Iris pigment epithelial cell (primary cell): ENCODE results near the gene QPRT.
"Not testable (repeated sequence)": the region's sequence is repeated elsewhere in the genome, so short reads cannot be mapped to it uniquely, and the experiment has no call there.

Experiments
- DNase-seq: peaks from one replicate; pipeline ENCODE4 v3.0.0-alpha.2; 2011; ENCODE audit warnings: low read depth

QPRT gene

DNA sequence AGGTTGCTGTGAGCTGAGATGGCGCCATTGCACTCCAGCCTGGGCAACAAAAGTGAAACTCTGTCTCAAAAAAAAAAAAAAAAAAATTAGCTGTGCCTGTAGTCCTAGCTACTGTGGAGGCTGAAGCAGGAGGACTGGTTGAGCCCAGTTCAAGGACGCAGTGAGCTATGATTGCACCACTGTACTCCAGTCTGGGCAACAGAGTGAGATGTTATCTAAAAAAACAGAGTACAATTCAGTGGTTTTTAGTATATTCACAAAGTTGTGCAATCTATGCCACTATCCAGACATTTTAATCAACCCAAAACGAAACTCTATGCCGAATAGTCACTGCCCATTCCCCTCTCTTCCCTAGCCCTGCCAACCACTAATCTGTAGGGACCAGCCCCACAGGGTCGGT is 41.7 kb downstream of the QPRT start:
- peak; percentile 9 for DNase-seq

- peak; percentile 65 for DNase-seq
Measured at GRCh38 chr16:29721167-29721879, 42.3 kb downstream of the QPRT start.

GRCh38 chr16:29726845-29727377 is 47.9 kb downstream of the QPRT start:
- no peak for DNase-seq

DNA sequence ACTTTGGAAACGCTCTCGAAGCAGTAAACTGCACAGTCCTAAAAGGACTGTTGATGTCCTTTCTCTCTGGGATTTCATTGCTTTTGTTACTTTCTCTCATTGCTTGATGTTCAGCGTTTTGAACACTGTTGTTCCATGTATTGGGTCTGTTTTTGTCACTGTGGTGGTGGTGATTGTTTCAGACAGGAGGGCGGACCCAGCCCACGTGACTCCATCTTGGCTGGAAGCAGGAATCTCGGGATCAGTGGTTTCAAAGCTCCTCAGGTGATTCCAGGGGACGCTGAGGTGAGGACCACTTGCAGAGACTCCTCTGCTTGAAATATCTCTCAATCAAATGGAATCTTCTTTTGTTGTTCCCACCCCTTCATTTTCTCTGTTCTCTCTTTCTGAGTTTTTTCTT is 48.5 kb downstream of the QPRT start:
- DNase-seq: no peak

DNA sequence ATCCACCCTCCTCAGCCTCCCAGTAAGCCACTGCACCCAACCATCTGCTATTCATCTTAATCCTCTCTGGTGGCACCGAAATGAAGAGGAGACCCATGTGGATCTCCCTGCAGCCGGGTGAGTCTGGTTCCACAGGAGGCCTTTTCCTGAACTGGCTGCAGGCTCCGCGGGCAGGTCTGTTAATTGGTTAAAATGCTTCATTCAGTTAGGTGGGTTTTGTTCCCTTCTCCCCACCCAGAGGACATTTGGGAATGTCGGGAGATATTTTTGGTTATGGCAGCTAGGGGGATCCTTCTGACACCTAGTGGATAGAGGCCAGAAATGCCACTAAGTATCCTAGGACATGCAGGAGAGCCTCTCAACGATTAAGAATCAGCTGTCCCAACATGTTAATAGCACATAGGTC is 50.1 kb downstream of the QPRT start:
- DNase-seq: peak; percentile 35

DNA sequence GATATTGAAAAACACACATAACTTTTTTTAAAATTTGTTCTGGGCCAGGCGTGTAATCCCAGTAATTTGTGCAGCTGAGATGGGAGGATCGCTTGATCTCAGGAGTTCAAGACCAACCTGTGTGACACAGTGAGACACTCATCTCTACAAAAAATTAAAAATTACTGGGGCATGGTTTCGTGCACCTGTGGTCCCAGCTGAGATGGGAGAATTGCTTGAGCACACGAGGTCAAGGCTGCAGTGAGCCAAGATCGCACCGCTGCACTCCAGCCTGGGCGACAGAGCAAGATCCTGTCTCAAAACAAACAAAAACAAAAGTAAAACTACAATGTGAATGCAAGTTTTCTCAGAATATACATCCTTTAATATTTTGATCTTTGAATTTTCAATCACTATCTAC is 51.7 kb downstream of the QPRT start:
- no peak for DNase-seq

GRCh38 chr16:29731768-29732601 is 53.0 kb downstream of the QPRT start:
- DNase-seq: not testable (repeated sequence)

GRCh38 chr16:29734786-29735185 is 55.8 kb downstream of the QPRT start:
- DNase-seq: no peak

DNA sequence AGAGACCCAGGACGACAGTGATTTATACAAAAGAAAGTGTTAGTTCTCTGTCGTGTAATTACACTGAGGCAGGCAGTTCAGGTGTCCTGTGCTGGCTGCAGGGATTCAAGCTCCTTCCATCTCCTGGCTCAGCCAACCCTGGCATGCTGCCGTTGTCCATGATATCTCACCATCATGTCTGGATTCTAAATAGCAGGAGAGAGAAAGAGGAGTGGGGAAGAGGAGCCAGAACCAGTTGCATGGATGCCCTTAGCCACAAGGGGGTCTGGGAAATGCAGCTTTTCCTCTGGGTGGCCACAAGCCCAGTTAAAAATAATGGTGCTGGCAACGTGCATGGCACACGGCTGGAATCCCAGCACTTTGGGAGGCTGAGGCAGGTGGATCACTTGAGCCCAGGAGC is 57.1 kb downstream of the QPRT start:
- DNase-seq: no peak

GRCh38 chr16:29736764-29737163 is 57.8 kb downstream of the QPRT start:
- DNase-seq: no peak

GRCh38 chr16:29737713-29738112 is 58.7 kb downstream of the QPRT start:
- no peak for DNase-seq

GRCh38 chr16:29738514-29738913 is 59.5 kb downstream of the QPRT start:
- DNase-seq: no peak

DNA sequence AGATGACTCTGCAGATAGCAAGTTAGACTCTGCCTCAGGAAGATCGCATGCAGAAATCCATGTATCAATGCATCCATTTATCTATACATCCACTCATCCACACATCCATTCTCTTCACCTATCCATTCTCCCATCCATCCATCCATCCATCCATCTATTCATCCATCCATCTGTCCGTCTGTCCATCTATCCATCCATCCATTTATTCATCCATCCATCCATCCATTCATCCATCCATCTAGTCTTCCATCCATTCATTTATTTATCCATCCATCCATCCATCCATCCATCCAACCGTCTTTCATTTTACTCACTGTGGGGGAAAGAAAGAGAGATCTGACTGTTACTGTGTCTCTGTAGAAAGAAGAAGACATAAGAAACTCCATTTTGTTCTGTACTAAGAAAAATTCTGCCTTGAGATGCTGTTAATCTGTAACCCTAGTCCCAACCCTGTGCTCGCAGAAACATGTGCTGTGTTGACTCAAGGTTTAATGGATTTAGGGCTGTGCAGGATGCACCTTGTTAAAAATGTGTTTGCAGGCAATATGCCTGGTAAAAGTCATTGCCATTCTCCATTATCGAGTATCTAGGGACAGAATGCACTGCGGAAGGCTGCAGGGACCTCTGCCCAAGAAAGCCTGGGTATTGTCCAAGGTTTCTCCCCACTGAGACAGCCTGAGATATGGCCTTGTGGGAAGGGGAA is 61.1 kb downstream of the QPRT start:
- not testable (repeated sequence) for DNase-seq

DNA sequence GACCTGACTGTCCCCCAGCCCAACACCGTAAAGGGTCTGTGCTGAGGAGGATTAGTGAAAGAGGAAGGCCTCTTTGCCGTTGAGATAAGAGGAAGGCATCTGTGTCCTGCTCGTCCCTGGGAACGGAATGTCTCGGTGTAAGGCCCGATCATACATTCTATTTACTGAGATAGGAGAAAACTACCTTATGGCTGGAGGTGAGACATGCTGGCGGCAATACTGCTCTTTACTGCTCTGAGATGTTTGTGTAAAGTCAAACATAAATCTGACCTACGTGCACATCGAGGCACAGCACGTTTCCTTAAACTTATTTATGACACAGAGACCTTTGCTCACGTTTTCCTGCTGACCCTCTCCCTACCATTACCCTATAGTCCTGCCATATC is 61.6 kb downstream of the QPRT start:
- DNase-seq: not testable (repeated sequence)

DNA sequence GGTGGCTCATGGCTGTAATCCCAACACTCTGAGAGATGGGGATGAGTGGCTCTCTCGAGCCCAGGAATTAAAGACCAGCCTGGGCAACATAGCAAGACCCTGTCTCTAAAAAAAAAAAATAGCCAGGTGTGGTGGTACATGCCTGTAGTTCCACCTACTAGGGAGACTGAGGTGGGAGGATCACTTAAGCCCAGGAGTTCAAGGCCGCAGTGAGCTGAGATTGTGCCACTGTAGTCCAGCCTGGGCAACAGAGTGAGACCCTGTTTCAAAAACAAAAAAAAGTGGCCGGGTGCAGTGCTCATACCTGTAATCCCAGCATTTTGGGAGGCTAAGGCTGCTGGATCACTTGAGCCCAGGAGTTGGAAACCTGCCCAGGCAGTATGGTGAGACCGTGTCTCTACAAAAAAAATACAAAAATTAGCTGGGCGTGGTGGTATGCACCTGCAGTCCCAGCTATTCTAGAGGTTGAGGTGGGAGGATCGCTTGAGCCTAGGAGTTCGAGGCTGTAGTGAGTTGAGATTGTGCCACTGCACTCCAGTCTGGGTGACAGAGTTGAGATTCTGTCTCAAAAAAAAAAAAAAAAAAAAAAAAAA is 63.8 kb downstream of the QPRT start:
- DNase-seq: no peak

- no peak for DNase-seq
Measured at GRCh38 chr16:29743475-29743826, 64.5 kb downstream of the QPRT start.

DNA sequence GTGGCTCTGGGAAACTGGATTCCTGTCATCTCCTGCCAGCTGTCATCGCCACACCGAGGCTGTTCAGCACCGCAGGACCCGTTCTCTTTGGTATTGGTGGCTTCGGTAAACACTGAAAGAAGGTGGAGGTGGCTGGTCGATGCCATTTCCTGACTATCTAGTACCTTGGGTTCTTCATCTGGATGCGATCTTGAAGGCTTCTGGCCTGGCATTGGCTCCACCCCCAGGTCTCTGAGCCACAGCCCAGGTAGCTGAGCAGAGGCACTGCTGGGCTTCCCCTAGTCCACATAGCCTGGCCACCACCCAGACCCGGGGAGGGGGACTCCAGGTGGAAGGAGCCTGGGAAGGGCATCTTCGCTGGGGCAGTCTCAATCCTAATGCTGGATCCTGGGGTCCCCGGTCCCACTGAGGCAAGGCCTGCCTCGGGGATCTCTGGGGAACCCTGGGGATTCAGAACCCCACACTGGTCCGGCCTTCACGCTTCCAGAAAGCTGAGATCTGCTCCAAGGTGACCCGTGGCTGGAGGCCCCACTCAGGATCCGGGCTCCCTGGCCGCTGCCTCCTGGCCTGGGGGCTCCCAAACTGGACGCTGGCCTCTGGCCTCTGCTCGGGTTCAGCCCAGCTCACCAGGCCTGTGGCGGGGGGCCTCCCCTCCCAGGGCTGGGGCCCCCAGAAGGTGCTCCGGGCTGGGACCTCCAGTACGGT is 65.0 kb downstream of the QPRT start:
- no peak for DNase-seq

DNA sequence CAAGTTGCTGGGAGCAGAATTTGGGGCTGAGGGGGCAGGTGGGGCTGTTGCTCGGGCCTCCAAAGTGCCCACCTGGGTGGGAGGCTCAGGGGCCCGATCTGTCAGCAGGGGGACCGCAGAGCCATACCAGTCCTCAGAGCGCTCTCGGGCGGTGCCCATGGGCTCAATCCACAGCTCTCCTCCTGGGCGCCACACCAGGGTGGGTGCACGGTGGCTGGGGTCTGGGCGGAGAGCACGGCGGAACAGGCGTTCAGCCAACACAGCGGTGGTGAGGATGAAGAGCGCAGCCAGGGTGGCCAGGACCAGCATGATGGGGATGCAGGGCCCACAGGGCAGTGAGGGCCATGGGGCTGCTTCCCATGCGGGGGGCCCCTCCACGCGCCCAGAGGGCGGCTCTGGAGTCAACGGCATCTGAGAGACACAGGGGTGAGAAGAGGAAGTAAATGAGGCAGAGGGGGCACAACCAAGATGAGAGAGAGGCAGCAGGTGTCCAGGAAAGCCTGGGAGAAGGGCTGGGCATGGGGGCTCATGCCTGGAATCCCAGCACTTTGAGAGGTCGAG is 65.6 kb downstream of the QPRT start:
- no peak for DNase-seq

DNA sequence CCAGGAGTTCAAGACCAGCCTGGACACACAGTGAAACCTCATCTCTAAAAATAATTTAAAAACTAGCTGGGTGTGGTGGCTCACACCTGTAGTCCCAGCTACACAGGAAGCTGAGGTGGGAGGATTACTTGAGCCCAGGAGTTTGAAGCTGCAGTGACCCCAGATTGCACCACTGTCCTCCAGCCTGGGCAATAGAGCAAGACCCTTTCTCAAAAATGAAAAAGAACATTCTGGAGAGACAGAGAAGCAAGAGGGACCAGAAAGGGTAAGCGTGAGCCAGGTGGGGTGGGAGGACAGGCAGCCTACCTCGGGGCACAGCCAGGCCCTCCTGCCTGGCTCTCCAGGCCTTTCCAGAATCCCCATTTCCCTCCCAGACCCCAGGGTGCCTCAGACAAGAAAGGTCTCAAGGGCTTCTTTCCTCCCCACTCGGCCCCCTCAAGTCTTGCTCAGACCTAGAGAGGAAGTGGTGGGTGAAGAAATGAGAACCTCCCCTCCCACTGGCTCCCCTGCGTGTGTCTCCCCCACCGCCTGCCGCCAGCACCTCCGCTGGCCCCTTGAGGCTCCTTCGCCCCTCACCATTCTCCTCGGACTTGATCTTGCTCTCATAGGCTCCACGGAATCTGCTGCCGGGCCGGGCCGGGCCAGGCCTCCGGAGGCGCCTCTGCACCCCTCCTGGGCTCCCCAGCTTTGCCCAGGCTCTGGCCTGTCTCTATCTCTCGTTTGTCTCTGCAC is 66.3 kb downstream of the QPRT start:
- DNase-seq: no peak

- DNase-seq: no peak
Measured at GRCh38 chr16:29745853-29746345, 66.9 kb downstream of the QPRT start, which contains the start of gene C16orf54. TSS of gene C16orf54 (minus strand) at chr16:29745990. CDS start at chr16:29744951, 1,039 bp downstream.
